GM18517 (cell line): ENCODE results near the gene ATXN7L3.

Source experiments
- ATAC-seq: cut with Tn5 transposase; IDR thresholded peaks from one replicate; pipeline ENCODE4 v1.9.1; 2021; ENCODE audit warnings: mild to moderate bottlenecking, moderate library complexity; ENCODE audit not compliant: unreplicated experiment

ATXN7L3 gene

GRCh38 chr17:44202756-44203155 lies 3.1 kb upstream of the ATXN7L3 start:
- no peak for ATAC-seq

- ATAC-seq = peak; percentile 7
Measured at GRCh38 chr17:44200478-44201155, 933 bp upstream of the ATXN7L3 start.

- ATAC-seq = no peak
Measured at GRCh38 chr17:44198721-44199552, 747 bp downstream of the ATXN7L3 start.

- ATAC-seq = no peak
Measured at GRCh38 chr17:44197980-44198720, 1.5 kb downstream of the ATXN7L3 start.

GRCh38 chr17:44197107-44197506 lies 2.6 kb downstream of the ATXN7L3 start:
- ATAC-seq = no peak

GRCh38 chr17:44193326-44194084 lies 6.2 kb downstream of the ATXN7L3 start:
- no peak for ATAC-seq

GRCh38 chr17:44192750-44193149 lies 6.9 kb downstream of the ATXN7L3 start:
- no peak for ATAC-seq

GRCh38 chr17:44191941-44192496 lies 7.7 kb downstream of the ATXN7L3 start:
- no peak for ATAC-seq

- ATAC-seq = no peak
Measured at GRCh38 chr17:44191369-44191768, 8.3 kb downstream of the ATXN7L3 start.

GRCh38 chr17:44190481-44190880 lies 9.2 kb downstream of the ATXN7L3 start:
- ATAC-seq = no peak

- ATAC-seq = no peak
Measured at GRCh38 chr17:44188576-44189403, 10.9 kb downstream of the ATXN7L3 start.

GRCh38 chr17:44187131-44187899 lies 12.4 kb downstream of the ATXN7L3 start:
- ATAC-seq = no peak

GRCh38 chr17:44186307-44187130 lies 13.2 kb downstream of the ATXN7L3 start, which contains the start of gene TMUB2:
Gene TMUB2, plus strand, starts transcription at chr17:44186972. Its CDS starts 737 bp downstream, at chr17:44187709.
- peak; percentile 89 for ATAC-seq

GRCh38 chr17:44184212-44184810 lies 15.4 kb downstream of the ATXN7L3 start:
- ATAC-seq = no peak

- ATAC-seq = no peak
Measured at GRCh38 chr17:44183024-44183423, 16.7 kb downstream of the ATXN7L3 start.

- ATAC-seq = no peak
Measured at GRCh38 chr17:44178133-44178532, 21.6 kb downstream of the ATXN7L3 start.

GRCh38 chr17:44177640-44178039 lies 22.0 kb downstream of the ATXN7L3 start:
- ATAC-seq = no peak
